Stimulated activated naive B cell treated with anti-CD40 and anti-IgM and Interleukin-4, amounts not matched to agents 10 μg/mL and 1 μg/mL and 100 μg/mL, for 72 hours (primary cell): ENCODE measurements around the gene TMEM92.

Experiments
- ATAC-seq, 2 donors: fragments of 150-1000 bp; cut with Tn5 transposase; replicated peaks; 2 replicates each; pipeline ENCODE4 v1.10.0; 2021; ENCODE audit warnings: moderate library complexity in 1 of 2
- DNase-seq: peaks from one replicate; pipeline ENCODE4 v3.0.0; 2021
- H3K27ac Mint-ChIP-seq: one replicate; pipeline ENCODE4 v1.8.0; 2022; ENCODE audit warnings: mild to moderate bottlenecking, mixed read lengths
- H3K27me3 Mint-ChIP-seq, 2 donors: one replicate each; pipeline ENCODE4 v1.8.0; 2022; ENCODE audit warnings: mixed read lengths in 2 of 2
- H3K36me3 Mint-ChIP-seq, 2 donors: one replicate each; pipeline ENCODE4 v1.8.0; 2022; ENCODE audit warnings: mixed read lengths in 2 of 2, mild to moderate bottlenecking in 1 of 2
- H3K4me1 Mint-ChIP-seq, 2 donors: one replicate each; pipeline ENCODE4 v1.8.0; 2022; ENCODE audit warnings: mixed read lengths in 2 of 2, mild to moderate bottlenecking in 1 of 2
- H3K4me3 Mint-ChIP-seq, 2 donors: one replicate each; pipeline ENCODE4 v1.8.0; 2022; ENCODE audit warnings: mild to moderate bottlenecking in 2 of 2, mixed read lengths in 2 of 2, moderate library complexity in 1 of 2
- H3K9me3 Mint-ChIP-seq, 2 donors: one replicate each; pipeline ENCODE4 v1.8.0; 2022; ENCODE audit warnings: mixed read lengths in 2 of 2, mild to moderate bottlenecking in 1 of 2

Gene TMEM92

DNA sequence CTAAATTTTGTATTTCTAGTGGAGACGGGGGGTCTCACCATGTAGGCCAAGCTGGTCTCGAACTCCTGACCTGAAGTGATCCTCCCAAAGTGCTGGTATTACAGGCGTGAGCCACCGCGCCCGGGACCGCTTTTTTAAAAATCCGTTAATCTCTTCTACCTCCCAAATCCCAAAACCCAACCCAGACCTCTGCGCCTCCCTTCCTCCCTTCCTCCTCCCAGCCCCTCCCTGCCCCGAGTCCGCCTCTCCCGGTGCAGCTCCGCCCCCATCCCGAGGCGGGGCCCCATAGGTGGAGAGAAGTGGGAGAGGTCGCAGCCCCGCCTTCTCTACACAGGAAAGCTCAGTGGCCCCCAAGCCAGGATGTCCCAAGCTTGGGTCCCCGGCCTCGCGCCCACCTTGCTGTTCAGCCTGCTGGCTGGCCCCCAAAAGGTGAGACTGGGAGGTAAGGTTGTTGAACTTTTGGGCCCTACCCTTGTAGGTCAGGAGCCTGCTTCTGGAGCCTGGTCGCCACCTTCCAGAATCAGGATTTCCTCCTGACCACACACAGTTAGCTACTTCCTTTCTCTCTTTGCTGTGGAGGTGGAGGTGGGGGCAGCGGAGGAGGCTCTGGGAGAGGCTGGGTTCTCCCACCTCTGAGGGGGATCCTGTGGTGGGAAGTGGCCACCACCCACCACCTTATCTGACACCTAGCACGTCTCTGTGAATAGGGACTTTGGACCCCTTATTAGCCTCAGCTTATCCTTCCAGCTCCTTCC lies at the start of gene TMEM92:
TSS of gene TMEM92 (plus strand) at position 325 of the 755 bp plus-strand sequence. CDS start at position 361, 36 bp downstream.
- Mint-ChIP-seq H3K27me3 (peaks cover 54 to 72% of the 10 kb centered on the region in 2 donors), H3K36me3 (no peaks in the 10 kb centered on the region), H3K27ac (peak within 1 kb of the TSS; percentile 31), H3K4me3 (peak within 1 kb of the TSS; percentile 5 to 47), H3K9me3 (no peaks in the 10 kb centered on the region), H3K4me1 (peaks cover 17 to 22% of the 10 kb centered on the region in 2 donors)
- ATAC-seq, result no peak
- DNase-seq, result no peak

DNA sequence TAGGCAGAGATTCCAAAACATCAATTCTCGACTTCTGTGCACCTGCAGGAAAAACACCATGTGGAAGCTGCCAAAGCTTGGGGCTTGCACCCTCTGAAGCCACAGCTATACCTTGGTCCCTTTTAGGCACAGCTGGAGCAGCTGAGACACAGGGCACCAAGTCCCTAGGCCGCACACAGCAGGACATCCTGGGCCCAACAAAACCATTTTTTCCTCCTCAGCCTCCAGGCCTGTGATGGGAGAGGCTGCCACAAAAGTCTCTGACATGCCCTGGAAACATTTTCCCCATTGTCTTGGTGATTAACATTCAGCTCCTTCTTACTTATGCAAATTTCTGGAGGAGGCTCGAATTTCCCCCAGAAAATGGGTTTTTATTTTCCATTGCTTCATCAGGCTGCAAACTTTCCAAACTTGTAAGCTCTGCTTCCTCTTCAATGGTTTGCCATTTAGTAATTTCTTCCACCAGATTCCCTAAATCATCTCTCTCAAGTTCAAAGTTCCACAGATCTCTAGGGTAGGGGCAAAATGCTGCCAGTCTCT lies 48.5 kb upstream of the TMEM92 start:
- H3K4me3 Mint-ChIP-seq, result no peak overlapping the region
- peaks cover 4 to 18% of the 10 kb centered on the region in 2 donors for H3K36me3 Mint-ChIP-seq
- peaks cover 26 to 28% of the 10 kb centered on the region in 2 donors for H3K9me3 Mint-ChIP-seq
- DNase-seq (no peak), ATAC-seq (no peak)
- peaks cover 4 to 29% of the 10 kb centered on the region in 2 donors for H3K27me3 Mint-ChIP-seq
- no peak overlapping the region for H3K27ac Mint-ChIP-seq
- peaks cover 0 to 7% of the 10 kb centered on the region in 2 donors for H3K4me1 Mint-ChIP-seq

DNA sequence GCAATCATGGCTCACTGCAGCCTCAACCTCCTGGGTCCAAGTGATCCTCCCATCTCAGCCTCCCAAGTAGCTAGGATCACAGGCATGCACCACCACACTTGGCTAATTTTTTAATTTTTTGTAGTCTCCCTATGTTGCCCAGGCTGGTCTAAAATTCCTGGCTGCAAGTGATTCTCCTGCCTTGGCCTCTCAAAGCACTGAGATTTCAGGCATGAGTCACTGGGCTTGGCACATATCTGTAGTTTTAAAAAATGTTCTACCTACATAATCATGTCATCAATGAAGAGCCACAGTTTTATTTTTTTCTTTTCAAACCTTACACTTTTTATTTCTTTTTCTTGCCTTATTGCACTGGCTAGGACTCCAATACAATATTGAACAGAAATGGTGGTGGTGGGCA lies 39.7 kb upstream of the TMEM92 start:
- Mint-ChIP-seq H3K9me3 (peaks cover 3 to 5% of the 10 kb centered on the region in 2 donors), H3K36me3 (no peaks in the 10 kb centered on the region), H3K4me3 (no peak overlapping the region), H3K27ac (no peak overlapping the region), H3K27me3 (peaks cover 37 to 58% of the 10 kb centered on the region in 2 donors), H3K4me1 (no peaks in the 10 kb centered on the region)
- DNase-seq (no peak), ATAC-seq (no peak)

DNA sequence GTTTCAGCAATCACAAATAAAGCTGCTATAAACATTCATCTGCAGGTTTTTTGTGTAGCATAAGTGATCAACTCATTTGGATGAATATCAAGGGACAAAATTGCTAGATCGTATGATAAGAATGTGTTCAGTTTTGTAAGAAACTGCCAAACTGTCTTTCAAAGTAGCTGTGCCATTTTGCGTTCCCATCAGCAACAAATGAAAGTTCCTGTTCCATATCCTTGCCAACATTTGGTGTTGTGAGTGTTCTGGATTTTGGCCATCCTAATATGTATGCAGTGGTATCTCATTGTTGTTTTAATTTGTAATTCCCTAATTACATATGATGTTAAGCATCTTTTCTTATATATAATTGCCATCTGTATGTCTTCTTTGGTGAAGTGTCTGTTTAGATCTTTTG lies 36.4 kb upstream of the TMEM92 start:
- no peaks in the 10 kb centered on the region for H3K9me3 Mint-ChIP-seq
- no peaks in the 10 kb centered on the region for H3K36me3 Mint-ChIP-seq
- no peaks in the 10 kb centered on the region for H3K4me1 Mint-ChIP-seq
- DNase-seq (no peak), ATAC-seq (no peak)
- H3K27ac Mint-ChIP-seq, result no peak overlapping the region
- no peak overlapping the region for H3K4me3 Mint-ChIP-seq
- peaks cover 37 to 54% of the 10 kb centered on the region in 2 donors for H3K27me3 Mint-ChIP-seq

DNA sequence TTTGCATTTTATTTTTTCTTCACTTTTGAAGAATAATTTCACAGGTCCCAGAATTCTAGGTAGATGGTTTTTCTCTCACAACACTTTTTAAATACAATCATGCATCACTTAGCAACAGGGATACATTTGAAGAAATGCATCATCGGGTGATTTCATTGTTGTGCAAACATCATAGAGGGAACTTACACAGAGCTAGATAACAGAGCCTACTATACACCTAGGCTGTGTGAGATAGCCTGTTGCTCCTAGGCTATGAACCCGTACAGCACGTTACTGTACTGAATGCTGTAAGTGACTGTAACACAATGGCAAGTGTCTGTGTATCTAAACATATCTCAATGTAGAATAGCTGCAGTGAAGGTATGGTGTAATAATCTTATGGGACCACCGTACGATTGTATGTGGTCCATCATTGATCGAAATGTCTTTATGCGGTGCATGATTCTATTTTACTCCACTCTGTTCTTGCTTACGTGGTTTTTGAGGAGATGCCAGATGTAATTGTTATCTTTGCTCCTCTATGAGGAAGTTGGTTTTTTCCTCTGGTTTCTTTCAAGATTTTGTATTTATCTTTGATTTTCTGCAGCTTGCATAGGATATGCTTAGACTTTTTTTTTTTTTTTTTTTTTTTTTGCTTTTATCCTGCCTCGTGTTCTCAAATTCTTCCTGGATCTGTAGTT lies 35.5 kb upstream of the TMEM92 start:
- Mint-ChIP-seq H3K36me3 (no peaks in the 10 kb centered on the region), H3K9me3 (no peaks in the 10 kb centered on the region), H3K4me1 (no peaks in the 10 kb centered on the region), H3K4me3 (no peak overlapping the region), H3K27me3 (peaks cover 32 to 61% of the 10 kb centered on the region in 2 donors), H3K27ac (no peak overlapping the region)
- ATAC-seq (no peak), DNase-seq (no peak)

DNA sequence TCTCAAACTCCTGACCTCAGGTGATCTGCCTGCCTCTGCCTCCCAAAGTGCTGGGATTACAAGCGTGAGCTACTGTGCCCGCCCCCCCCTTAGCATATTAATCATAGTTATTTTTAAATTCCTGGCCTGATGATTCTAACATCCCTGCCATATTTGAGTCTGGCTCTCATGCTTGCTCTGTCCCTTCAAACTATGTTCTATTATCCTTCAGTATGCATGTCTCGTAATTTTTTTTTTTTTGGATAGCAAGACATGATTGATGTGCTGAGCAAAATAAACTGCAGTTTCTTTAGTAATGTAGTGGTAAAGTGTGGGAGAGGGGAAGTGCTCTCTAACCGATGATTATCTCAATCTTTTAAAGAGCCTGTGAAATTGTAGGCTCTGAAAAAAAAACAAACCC lies 34.3 kb upstream of the TMEM92 start:
- no peak for DNase-seq
- Mint-ChIP-seq H3K9me3 (no peaks in the 10 kb centered on the region), H3K27me3 (peaks cover 39 to 70% of the 10 kb centered on the region in 2 donors), H3K27ac (no peak overlapping the region), H3K4me1 (no peaks in the 10 kb centered on the region), H3K4me3 (no peak overlapping the region), H3K36me3 (no peaks in the 10 kb centered on the region)
- ATAC-seq, result no peak

DNA sequence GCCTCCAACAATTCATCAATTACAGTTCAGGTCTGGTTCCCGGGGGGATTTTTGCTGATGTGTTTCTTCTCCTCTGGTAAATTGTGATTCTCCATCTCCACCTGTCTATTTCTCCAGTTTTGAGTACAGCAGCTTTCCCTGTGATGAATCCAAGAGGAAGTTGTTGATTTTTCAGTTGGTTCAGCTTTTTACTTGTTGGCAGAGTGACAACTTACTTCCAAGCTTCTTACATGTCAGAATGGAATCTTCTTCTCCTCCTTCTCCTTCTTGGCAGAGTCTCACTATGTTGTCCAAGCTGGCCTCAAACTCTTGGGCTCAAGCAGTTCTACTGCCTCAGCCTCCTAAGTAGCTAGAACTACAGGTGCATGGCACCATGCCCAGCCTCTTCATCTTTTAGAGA lies 33.4 kb upstream of the TMEM92 start:
- no peak overlapping the region for H3K4me3 Mint-ChIP-seq
- DNase-seq (no peak), ATAC-seq (no peak)
- H3K36me3 Mint-ChIP-seq, result no peaks in the 10 kb centered on the region
- H3K4me1 Mint-ChIP-seq, result no peaks in the 10 kb centered on the region
- H3K27me3 Mint-ChIP-seq, result peaks cover 36 to 64% of the 10 kb centered on the region in 2 donors
- H3K9me3 Mint-ChIP-seq, result no peaks in the 10 kb centered on the region
- no peak overlapping the region for H3K27ac Mint-ChIP-seq

DNA sequence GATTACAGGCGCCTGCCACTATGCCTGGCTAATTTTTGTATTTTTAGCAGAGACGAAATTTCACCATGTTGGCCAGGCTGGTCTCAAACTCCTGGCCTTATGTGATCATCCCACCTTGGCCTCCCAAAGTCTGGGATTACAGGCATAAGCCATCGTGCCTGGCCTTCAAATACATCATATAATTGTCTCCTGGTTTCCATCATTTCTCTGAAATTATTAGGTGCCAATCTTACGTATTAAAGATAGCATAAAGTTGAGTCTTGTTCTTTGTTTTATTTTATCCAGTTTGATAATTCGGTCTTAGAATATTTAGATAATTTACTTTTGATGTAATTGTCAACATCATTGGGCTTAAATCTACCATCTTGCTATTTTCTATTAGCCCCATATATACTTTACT lies 32.8 kb upstream of the TMEM92 start:
- Mint-ChIP-seq H3K9me3 (no peaks in the 10 kb centered on the region), H3K36me3 (no peaks in the 10 kb centered on the region), H3K4me3 (no peak overlapping the region), H3K27me3 (peaks cover 35 to 63% of the 10 kb centered on the region in 2 donors), H3K27ac (no peak overlapping the region), H3K4me1 (no peaks in the 10 kb centered on the region)
- DNase-seq (no peak), ATAC-seq (no peak)

DNA sequence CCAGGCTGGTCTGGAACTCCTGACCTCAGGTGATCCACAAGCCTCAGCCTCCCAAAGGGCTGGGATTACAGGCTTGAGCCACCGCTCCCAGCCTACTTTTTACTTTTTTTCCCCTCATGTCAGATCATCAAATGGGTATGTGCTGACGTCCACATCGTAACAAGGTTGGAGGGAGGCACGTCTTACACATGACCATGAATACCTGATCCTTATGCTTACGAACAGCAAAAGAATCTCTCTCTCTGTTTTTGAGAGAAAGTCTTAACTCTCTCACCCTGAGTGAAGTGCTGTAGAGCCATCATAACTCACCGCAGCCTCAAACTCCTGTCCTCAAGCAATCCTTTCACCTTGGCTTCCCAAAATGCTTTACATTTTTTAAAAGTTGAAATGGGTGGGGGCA lies 29.5 kb upstream of the TMEM92 start:
- H3K27ac Mint-ChIP-seq, result no peak overlapping the region
- no peaks in the 10 kb centered on the region for H3K4me1 Mint-ChIP-seq
- H3K9me3 Mint-ChIP-seq, result peaks cover 11 to 18% of the 10 kb centered on the region in 2 donors
- peaks cover 40 to 70% of the 10 kb centered on the region in 2 donors for H3K27me3 Mint-ChIP-seq
- DNase-seq (no peak), ATAC-seq (no peak)
- peaks cover 5 to 9% of the 10 kb centered on the region in 2 donors for H3K36me3 Mint-ChIP-seq
- no peak overlapping the region for H3K4me3 Mint-ChIP-seq

DNA sequence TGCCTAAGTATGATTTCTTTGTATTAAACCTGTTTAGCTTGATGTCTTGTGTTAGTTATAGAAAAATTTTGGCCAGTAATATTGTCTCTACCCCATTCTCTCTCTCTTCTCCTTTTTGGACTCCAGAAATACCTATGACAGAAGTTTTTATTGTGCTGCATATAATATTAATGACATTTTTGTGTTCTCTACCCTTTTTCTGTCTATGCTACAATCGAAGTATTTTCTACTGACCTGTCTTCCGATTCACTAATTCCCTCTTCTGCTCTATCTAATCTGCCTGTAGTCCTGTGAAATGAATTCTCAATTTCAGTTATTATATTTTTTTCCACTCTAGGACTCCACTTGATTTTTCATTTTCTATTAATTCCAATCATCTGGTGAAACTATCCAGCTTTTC lies 26.0 kb upstream of the TMEM92 start:
- peaks cover 5 to 9% of the 10 kb centered on the region in 2 donors for H3K36me3 Mint-ChIP-seq
- H3K9me3 Mint-ChIP-seq, result peaks cover 11 to 18% of the 10 kb centered on the region in 2 donors
- no peak overlapping the region for H3K4me3 Mint-ChIP-seq
- DNase-seq, result no peak
- no peaks in the 10 kb centered on the region for H3K4me1 Mint-ChIP-seq
- H3K27ac Mint-ChIP-seq, result no peak overlapping the region
- no peak for ATAC-seq
- peaks cover 32 to 54% of the 10 kb centered on the region in 2 donors for H3K27me3 Mint-ChIP-seq

DNA sequence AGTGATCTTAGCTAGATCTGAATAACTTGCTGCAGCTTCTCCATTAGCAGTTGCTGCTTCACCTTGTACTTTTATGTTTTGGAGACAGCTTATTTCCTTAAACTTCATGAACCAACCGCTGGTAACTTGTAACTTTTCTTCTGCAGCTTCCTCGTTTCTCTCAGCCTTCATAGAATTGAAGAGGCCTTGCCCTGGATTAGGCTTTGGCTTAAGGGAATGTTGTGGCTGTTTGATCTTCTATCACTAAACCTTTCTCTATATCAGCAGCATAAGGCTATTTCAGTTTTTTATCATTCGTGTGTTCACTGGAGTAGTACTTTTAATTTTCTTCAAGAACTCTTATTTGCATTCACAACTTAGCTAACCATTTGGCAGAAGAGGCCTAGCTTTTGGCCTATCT lies 21.5 kb upstream of the TMEM92 start:
- Mint-ChIP-seq H3K36me3 (peaks cover 5 to 9% of the 10 kb centered on the region in 2 donors), H3K9me3 (peaks cover 8 to 18% of the 10 kb centered on the region in 2 donors), H3K27me3 (peaks cover 40 to 57% of the 10 kb centered on the region in 2 donors), H3K27ac (no peak overlapping the region), H3K4me1 (no peaks in the 10 kb centered on the region), H3K4me3 (no peak overlapping the region)
- ATAC-seq, result no peak
- no peak for DNase-seq

DNA sequence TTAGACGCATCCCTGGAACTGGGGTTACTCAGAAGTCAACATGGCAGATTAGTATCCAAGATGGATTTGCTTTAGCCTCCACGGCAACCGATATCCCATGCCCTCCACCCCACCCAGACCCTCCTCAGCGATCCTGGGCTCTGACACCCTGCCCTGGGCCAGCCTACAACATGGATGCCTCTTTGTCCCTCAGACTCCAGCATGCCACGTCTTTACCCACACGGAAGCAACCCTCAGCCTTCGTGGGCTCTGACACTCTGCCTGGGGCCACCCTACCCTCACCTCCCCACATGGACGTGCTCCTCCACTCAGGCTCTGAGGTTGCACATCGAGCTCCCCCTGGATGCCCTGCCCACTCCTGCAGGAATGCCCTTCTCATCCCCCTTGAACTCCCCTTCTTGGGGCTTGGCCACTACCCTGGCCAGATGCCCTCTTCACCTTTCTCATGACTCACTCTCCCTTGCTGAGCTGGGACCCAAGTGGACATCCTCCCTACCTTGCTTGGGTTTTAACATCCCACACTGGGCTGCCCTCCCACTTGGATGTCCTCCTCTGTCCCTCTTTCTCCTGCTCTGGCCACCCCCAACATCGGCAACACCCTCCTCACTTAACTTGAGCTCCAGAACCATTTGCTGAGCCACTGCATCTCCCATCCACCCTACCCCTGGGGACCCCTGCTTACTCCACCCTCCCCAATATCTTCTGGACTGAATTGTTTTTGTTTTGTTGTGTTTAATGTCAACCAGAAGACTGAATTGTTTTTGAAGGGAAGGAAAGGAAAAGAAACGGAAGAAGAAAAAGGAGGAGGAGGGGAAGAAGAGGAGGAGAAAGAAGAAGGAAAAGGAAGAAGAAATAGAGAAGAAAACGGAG lies 18.3 kb upstream of the TMEM92 start:
- ATAC-seq, result no peak
- H3K9me3 Mint-ChIP-seq, result no peaks in the 10 kb centered on the region
- DNase-seq, result no peak
- no peaks in the 10 kb centered on the region for H3K4me1 Mint-ChIP-seq
- no peaks in the 10 kb centered on the region for H3K36me3 Mint-ChIP-seq
- H3K4me3 Mint-ChIP-seq, result no peak overlapping the region
- H3K27me3 Mint-ChIP-seq, result peaks cover 23 to 48% of the 10 kb centered on the region in 2 donors
- no peak overlapping the region for H3K27ac Mint-ChIP-seq

DNA sequence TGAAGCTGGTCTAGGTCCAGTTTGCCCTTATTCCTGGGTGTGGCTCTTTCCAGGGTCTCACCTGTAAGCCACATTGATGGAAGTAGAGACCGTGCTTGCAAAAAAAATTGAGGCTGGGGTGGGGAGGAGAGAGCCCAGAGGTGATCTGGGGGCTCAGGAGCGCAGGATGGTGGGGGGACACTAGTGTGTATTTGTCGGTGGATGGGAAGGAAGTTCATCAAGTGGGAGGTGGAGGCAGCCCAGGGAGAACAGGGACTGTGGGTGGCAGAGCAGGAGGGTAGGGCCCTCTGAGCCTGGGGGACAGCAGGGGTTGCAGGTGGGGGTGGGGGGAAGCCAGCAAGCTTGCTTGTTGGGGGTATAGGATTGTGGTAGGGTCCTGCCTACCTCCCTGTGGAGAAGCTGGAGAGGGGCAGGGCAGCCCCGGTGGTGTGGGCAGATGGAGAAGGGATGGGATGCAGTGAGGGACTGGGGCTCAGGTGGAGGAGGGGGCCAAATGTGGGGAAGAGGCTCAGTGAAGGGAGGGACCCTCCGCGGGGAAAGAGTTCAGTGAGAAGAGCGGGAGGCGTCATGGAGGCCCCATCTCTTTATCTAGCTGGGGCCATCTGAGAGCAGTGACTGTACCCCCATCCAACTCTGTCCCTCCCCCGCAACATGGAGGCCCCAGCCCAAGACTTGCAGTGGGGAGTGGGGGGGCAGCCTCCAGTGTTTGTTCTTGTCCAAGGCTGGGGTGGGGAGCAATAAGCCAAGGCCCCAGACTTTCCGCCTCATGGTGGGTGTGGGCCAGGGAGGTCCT lies 17.2 kb upstream of the TMEM92 start:
- DNase-seq, result no peak
- ATAC-seq, result no peak
- H3K4me3 Mint-ChIP-seq, result no peak overlapping the region

More for the DNA sequence above, 17.2 kb upstream of the TMEM92 start:
- Mint-ChIP-seq H3K9me3 (no peaks in the 10 kb centered on the region), H3K4me1 (no peaks in the 10 kb centered on the region), H3K36me3 (no peaks in the 10 kb centered on the region), H3K27me3 (peaks cover 28 to 43% of the 10 kb centered on the region in 2 donors), H3K27ac (no peak overlapping the region)
